Endothelial cell of umbilical vein (primary cell): Measurements from ENCODE around the gene NAA20.

Source experiments
- FOS ChIP-seq: IDR thresholded peaks from 2 replicates; pipeline ENCODE4 v1.6.1; 2011; ENCODE audit warnings: mild to moderate bottlenecking, low read length, moderate library complexity, borderline replicate concordance; ENCODE audit not compliant: insufficient read depth
- MAX ChIP-seq: IDR thresholded peaks from 2 replicates; pipeline ENCODE4 v1.6.1; 2011; ENCODE audit not compliant: insufficient read depth, insufficient read length
- TF ChIP-seq, protein P1 (sequence below), 2 donors: IDR thresholded peaks; 1 replicate in 1 of 2; 2 replicates in 1 of 2; pipeline ENCODE4 v1.5.1; 2011; ENCODE audit warnings: low read length in 2 of 2, mild to moderate bottlenecking in 2 of 2, moderate library complexity in 2 of 2, control low read depth in 1 of 2, inconsistent platforms in 1 of 2, low read depth in 1 of 2; ENCODE audit not compliant: insufficient read depth in 1 of 2; ENCODE audit errors: extremely low read depth in 1 of 2

DNA sequence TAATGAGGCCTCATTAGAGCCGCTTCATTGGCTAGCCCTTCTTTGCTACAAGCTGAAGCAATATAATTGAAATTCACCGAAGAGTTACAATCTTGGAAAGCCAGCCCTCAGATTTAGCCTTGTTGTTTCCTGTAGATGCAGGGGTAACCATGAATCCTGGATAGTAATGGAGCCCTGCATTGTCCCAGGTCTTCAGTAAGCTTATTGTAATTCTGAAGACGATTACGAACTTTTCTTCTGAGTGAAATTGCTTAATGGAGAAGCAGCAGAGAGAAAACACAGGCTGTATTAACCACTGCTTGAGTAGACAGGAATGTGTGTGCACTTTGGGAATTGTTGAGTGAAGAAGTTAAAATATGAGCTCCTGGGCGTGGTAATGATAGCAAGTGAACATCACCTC is 26.3 kb upstream of the NAA20 start:
- TF ChIP-seq MAX (no peak), FOS (no peak)
- TF ChIP-seq, protein P1, sequence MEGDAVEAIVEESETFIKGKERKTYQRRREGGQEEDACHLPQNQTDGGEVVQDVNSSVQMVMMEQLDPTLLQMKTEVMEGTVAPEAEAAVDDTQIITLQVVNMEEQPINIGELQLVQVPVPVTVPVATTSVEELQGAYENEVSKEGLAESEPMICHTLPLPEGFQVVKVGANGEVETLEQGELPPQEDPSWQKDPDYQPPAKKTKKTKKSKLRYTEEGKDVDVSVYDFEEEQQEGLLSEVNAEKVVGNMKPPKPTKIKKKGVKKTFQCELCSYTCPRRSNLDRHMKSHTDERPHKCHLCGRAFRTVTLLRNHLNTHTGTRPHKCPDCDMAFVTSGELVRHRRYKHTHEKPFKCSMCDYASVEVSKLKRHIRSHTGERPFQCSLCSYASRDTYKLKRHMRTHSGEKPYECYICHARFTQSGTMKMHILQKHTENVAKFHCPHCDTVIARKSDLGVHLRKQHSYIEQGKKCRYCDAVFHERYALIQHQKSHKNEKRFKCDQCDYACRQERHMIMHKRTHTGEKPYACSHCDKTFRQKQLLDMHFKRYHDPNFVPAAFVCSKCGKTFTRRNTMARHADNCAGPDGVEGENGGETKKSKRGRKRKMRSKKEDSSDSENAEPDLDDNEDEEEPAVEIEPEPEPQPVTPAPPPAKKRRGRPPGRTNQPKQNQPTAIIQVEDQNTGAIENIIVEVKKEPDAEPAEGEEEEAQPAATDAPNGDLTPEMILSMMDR (IDR thresholded peaks at IDR 0.05; ENCODE audit: extremely low read depth in 1 of 2, insufficient read depth in 1 of 2, low read depth in 1 of 2, low read length in 2 of 2) = no peak
